GM21515 (cell line): Measurements from ENCODE around the gene GALNT14.

ENCODE experiments used
- ATAC-seq: cut with Tn5 transposase; IDR thresholded peaks from one replicate; pipeline ENCODE4 v1.9.1; 2021; ENCODE audit not compliant: unreplicated experiment

Gene GALNT14

DNA sequence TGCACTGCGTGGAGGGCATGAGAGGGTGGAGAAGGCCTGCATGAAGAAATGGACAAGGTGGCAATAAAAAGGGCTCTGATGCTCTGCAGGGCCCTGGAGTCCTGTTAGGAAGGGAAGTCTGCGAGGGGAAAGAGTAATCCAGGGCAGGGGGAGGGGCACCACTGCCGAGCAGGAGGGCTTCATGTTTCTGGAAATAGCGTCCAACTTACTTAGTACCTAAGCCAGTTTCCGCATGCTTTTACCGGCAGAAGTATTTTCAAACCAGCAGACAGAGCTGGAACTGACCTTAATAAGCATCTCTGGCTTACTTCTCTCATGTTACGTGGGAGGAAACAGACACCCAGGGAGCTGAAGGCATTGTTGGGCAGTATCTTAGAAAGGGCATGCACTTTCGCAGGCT, 156.7 kb downstream of the GALNT14 start:
- ATAC-seq, result no peak

DNA sequence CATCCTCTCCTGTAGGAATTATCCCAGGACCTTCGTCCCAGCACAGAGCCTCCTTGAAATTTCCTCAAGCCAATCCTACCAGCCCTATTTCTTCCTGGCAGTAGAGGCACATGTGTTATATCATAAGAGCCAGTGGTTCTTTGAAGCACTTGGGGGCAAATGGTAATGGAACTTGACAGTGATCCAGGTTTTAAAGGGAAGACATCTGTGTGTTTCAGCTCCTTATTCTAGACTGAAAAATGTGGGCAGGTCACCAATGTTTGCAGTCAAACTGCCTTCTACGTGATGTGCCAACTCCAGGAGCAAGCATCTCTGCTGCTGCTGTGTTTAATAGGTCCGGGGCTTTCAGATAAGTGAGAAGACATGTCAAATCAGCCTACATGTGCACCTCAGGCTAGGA, 157.1 kb downstream of the GALNT14 start:
- no peak for ATAC-seq

GRCh38 chr2:30979822-30980245, 158.4 kb downstream of the GALNT14 start:
- no peak for ATAC-seq

DNA sequence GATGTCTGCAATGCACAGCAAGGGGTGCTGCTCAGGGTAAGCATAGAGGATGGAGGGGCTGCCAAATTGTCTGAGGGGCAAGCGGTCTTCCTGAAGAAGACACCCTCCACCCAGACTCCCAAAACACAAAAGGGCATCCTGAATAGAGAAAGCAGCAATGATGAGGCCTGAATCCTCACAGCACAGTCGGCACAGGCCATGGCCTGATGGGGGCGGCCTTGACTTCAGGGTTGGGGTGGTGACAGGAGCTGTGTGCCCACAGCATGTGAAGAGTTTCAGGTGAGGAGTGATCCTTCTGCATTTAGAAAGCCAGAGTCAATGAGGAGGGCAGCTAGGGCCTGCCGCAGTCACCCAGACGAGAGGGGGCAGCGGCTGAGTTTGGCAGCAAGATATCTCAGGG, 159.4 kb downstream of the GALNT14 start:
- ATAC-seq, result no peak

DNA sequence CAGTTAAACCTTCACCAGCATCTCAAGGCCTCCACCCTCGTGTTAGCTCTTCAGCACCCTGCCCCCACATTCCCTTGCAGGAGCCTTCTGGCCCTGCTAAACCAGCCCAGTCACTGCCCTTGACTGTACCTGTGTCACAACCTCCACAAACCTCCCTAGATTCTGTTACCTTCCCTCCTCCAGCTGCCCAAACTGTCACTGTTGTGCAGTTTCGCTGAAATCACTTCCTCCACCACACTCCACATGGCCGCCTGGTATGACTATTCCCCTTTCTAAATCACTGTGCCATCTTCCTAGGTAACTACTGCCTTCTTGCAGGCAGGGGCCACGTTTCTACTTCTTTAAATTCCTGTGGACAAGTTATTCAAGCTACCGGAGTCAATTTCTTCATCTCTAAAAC, 160.2 kb downstream of the GALNT14 start:
- no peak for ATAC-seq

- no peak for ATAC-seq
Measured at GRCh38 chr2:30975156-30975555, 163.1 kb downstream of the GALNT14 start.

GRCh38 chr2:30974554-30974953, 163.7 kb downstream of the GALNT14 start:
- no peak for ATAC-seq

DNA sequence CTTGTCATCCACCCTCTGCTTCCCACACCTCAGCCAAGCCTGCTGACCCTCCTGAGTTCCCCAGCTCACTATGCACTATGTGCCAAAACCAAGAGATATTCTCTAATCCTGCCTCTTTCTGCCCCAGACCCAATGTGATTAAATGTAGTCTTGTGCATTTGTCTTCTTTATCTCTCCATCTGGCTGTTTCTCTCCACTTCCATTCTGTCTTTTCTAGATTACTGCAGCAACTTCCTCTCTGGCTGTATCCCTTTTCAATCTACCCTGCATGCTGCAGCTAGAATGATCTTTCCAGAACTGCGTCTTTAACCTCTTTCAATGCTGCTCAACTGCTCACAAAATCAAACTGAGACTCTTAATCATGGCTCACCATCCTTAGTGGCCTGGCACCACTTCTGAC, 164.1 kb downstream of the GALNT14 start:
- ATAC-seq, result no peak

- ATAC-seq, result no peak
Measured at GRCh38 chr2:30971231-30972025, 166.8 kb downstream of the GALNT14 start.

DNA sequence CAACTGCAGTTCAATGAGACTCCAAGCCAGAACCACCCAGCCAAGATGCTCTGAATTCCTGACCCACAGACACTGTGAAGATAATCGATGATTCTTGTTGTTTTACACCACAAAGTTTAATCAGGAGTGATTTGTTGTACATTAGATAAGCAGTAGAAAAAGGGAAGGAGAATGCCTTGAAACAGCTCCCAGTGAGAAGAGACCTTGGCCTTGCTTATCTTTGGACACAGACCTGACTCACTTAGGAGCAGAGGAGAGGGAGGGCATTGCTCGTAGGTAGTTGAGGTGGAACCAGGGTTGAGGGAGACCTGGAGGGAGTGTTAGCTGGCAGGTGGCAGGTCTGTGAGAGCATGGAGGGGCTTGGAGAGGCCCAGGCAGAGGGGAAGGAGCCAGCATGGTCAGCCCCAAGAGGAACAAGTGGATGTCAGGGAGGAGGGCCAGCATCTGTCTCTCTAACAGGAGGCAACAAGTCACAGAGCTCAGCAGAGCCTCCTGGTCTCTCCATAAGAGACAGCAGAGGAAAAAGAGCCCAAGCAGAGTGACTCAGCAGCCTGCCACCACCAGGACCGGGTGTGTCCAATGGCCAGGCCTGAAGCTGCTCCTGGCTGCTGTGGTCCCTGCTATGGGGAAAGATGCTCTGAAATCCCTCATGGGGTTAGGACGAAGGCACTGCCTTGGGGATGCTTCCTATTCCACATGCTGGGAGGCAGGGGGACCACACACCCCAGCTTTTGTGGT, 169.4 kb downstream of the GALNT14 start:
- ATAC-seq, result no peak

GRCh38 chr2:30966786-30967185, 171.5 kb downstream of the GALNT14 start:
- no peak for ATAC-seq

- ATAC-seq, result no peak
Measured at GRCh38 chr2:30965022-30965531, 173.2 kb downstream of the GALNT14 start.

DNA sequence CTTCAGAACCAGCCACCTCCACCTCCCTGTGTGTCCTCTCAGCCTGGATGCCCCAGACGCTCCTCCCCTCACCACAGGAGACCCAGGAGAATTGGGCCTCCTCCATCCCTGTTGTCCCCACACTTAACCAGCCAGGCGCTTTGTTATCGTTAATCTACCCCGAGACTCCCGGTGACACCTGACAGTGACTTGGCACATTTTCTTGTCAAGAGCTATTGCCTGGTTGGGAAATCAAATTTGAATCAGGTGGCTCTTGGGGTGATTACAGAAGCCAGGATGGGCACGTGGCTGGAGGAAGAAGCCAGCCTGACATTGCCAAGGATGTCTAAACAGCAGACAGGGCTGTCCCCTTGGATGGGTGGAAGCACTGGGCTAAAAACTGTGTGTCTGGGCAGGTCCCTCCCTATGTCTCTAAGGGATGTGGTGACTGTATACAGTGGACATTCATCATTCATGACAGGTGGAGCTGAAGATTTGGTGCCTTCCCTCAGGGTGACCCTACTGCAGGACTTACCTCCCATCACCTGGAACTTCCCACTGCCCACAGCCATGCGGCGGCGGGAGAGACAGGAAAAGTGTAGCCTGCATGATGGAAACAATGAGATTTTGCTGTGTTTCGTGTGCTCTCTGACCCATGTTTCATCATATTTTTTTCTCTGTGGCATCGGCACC, 173.8 kb downstream of the GALNT14 start:
- ATAC-seq, result no peak

- ATAC-seq, result no peak
Measured at GRCh38 chr2:30963184-30963583, 175.1 kb downstream of the GALNT14 start.

- no peak for ATAC-seq
Measured at GRCh38 chr2:30960213-30960612, 178.0 kb downstream of the GALNT14 start.

DNA sequence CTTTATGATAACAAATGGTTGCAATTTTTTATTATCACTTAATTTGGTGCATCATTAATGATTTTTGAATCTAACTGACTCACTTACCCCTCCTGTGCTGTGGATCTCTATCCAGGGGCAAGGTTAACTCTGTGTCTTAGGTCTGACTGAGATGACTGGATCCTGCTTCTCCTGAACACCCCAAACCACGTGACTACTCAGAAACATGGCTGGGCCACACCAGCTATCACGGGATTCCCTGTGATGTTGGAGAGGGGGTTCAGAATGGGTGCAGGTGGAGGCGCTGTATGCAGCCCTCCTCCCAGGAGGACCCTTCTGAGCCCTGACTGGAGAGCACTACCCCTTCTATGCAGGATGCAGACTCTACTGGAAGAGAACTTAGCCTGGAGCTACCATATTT, 178.6 kb downstream of the GALNT14 start:
- ATAC-seq, result no peak

- ATAC-seq, result no peak
Measured at GRCh38 chr2:30958918-30959265, 179.3 kb downstream of the GALNT14 start.

GRCh38 chr2:30958193-30958917, 179.9 kb downstream of the GALNT14 start:
- ATAC-seq, result no peak

GRCh38 chr2:30957591-30957990, 180.6 kb downstream of the GALNT14 start:
- ATAC-seq, result no peak

- no peak for ATAC-seq
Measured at GRCh38 chr2:30956995-30957394, 181.2 kb downstream of the GALNT14 start.

DNA sequence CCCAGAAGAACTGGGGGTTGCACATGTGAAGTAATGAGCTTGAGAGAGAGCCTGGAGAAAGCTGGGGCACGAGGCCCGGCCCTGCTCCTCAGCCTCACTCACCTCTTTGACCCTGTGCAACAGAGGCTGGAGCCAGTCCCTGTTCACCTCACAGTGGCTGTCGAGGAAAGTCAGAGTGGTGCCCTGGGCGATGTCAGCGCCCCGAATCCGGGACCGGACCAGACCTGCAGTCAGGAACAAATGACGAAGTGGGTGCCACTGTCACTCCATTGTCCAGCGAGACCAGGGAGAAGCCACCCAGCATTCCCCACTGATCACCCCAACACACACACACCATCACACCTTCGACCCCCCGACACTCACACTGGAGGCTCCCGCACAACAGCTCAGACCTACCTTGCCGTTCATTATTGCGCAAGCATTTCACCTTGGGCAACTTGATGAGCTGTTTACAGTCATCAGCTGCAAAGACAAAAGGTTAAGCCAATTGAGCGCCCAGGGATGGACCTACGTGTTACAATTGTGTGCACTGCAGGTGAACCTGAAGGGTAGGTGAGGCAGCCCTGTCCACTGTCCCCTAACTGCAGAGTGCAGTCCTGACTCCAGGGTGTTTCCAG, 182.6 kb downstream of the GALNT14 start:
- no peak for ATAC-seq
